Stimulated activated naive B cell treated with anti-CD40 and anti-IgM and Interleukin-4, amounts not matched to agents 10 μg/mL and 1 μg/mL and 100 μg/mL, for 72 hours (primary cell): ENCODE results near the gene PKN1.
A peak's percentile ranks its signal among the peaks of the same experiment; 100 is the strongest.
"Not testable (repeated sequence)": the region's sequence is repeated elsewhere in the genome, so short reads cannot be mapped to it uniquely, and the experiment has no call there.

Experiments
- ATAC-seq, 2 donors: fragments of 150-1000 bp; cut with Tn5 transposase; replicated peaks; 2 replicates each; pipeline ENCODE4 v1.10.0; 2021; ENCODE audit warnings: moderate library complexity in 1 of 2
- DNase-seq: peaks from one replicate; pipeline ENCODE4 v3.0.0; 2021
- H3K27ac Mint-ChIP-seq: one replicate; pipeline ENCODE4 v1.8.0; 2022; ENCODE audit warnings: mild to moderate bottlenecking, mixed read lengths
- H3K27me3 Mint-ChIP-seq, 2 donors: one replicate each; pipeline ENCODE4 v1.8.0; 2022; ENCODE audit warnings: mixed read lengths in 2 of 2
- H3K36me3 Mint-ChIP-seq, 2 donors: one replicate each; pipeline ENCODE4 v1.8.0; 2022; ENCODE audit warnings: mixed read lengths in 2 of 2, mild to moderate bottlenecking in 1 of 2
- H3K4me1 Mint-ChIP-seq, 2 donors: one replicate each; pipeline ENCODE4 v1.8.0; 2022; ENCODE audit warnings: mixed read lengths in 2 of 2, mild to moderate bottlenecking in 1 of 2
- H3K4me3 Mint-ChIP-seq, 2 donors: one replicate each; pipeline ENCODE4 v1.8.0; 2022; ENCODE audit warnings: mild to moderate bottlenecking in 2 of 2, mixed read lengths in 2 of 2, moderate library complexity in 1 of 2
- H3K9me3 Mint-ChIP-seq, 2 donors: one replicate each; pipeline ENCODE4 v1.8.0; 2022; ENCODE audit warnings: mixed read lengths in 2 of 2, mild to moderate bottlenecking in 1 of 2

PKN1 gene

GRCh38 chr19:14482172-14482941 lies 49.3 kb downstream of the PKN1 start:
- Mint-ChIP-seq H3K4me3 (no peak overlapping the region), H3K27ac (no peak overlapping the region), H3K36me3 (peaks cover 10 to 11% of the 10 kb centered on the region in 2 donors), H3K27me3 (peaks cover 0 to 5% of the 10 kb centered on the region in 2 donors), H3K9me3 (no peaks in the 10 kb centered on the region), H3K4me1 (peaks cover 3 to 16% of the 10 kb centered on the region in 2 donors)
- no peak for ATAC-seq
- DNase-seq: no peak

- H3K36me3 Mint-ChIP-seq: peaks cover 5 to 13% of the 10 kb centered on the region in 2 donors
- no peak overlapping the region for H3K4me3 Mint-ChIP-seq
- H3K27ac Mint-ChIP-seq: no peak overlapping the region
- no peaks in the 10 kb centered on the region for H3K9me3 Mint-ChIP-seq
- DNase-seq (no peak), ATAC-seq (no peak)
- H3K27me3 Mint-ChIP-seq: no peaks in the 10 kb centered on the region
- H3K4me1 Mint-ChIP-seq: peaks cover 3 to 11% of the 10 kb centered on the region in 2 donors
Measured at GRCh38 chr19:14487370-14488125, 54.4 kb downstream of the PKN1 start.

GRCh38 chr19:14492756-14493337 lies 59.7 kb downstream of the PKN1 start:
- no peaks in the 10 kb centered on the region for H3K9me3 Mint-ChIP-seq
- H3K36me3 Mint-ChIP-seq: peaks cover 5 to 14% of the 10 kb centered on the region in 2 donors
- DNase-seq (no peak), ATAC-seq (no peak)
- H3K4me3 Mint-ChIP-seq: no peak overlapping the region
- H3K27me3 Mint-ChIP-seq: peaks cover 4 to 5% of the 10 kb centered on the region in 2 donors
- H3K4me1 Mint-ChIP-seq: peaks cover 10 to 11% of the 10 kb centered on the region in 2 donors
- H3K27ac Mint-ChIP-seq: no peak overlapping the region

DNA sequence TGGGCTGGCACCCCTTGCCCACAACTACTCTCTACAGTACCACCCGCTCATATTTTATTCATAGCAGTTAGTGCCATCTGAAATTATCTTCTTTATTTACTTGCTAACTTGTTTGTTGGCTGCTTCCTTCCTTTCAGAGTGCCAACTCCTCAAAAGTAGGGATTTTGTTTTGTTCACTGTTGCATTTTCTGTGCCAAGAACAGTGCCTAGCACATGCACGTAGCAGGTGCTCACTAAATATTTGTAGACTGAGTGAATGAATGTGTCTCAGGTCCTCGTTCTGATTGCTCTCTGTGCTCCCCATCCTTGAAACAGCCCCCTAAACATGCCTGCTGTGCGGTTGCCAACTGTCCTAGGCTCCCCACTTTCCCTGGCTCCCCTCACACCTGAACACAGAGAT lies 61.3 kb downstream of the PKN1 start:
- Mint-ChIP-seq H3K36me3 (peaks cover 5 to 11% of the 10 kb centered on the region in 2 donors), H3K27me3 (peaks cover 4 to 5% of the 10 kb centered on the region in 2 donors), H3K4me3 (peak overlapping the region in 1 of 2 donors; percentile 33), H3K9me3 (no peaks in the 10 kb centered on the region), H3K27ac (peak overlapping the region; percentile 49), H3K4me1 (peaks cover 10 to 11% of the 10 kb centered on the region in 2 donors)
- ATAC-seq (no peak), DNase-seq (no peak)

GRCh38 chr19:14494910-14495671 lies 62.0 kb downstream of the PKN1 start:
- H3K4me3 Mint-ChIP-seq: peak overlapping the region; percentile 76 to 90
- H3K9me3 Mint-ChIP-seq: no peaks in the 10 kb centered on the region
- DNase-seq (no peak), ATAC-seq (no peak)
- H3K27me3 Mint-ChIP-seq: peaks cover 4 to 5% of the 10 kb centered on the region in 2 donors
- peak overlapping the region; percentile 49 for H3K27ac Mint-ChIP-seq
- peaks cover 10 to 11% of the 10 kb centered on the region in 2 donors for H3K4me1 Mint-ChIP-seq
- peaks cover 3 to 11% of the 10 kb centered on the region in 2 donors for H3K36me3 Mint-ChIP-seq

DNA sequence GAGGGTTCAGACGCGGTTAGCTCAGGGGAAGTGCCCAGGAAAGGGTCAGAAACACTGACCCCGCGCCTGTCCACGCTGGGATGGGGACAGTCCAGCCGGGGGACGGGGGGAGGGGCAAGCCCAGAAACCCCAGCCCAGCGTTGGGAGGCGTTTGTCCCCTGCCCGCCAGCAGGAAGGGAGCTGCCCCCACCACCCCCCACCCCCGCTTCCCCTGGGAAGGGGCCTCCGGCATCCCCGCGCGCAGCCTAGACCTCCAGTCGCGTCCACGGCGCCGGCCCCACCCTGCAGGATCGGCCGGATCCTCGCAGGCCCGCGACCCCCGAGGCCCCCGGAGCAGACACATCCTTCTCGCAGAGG lies 62.5 kb downstream of the PKN1 start:
- ATAC-seq: no peak
- Mint-ChIP-seq H3K27me3 (peaks cover 4 to 5% of the 10 kb centered on the region in 2 donors), H3K9me3 (no peaks in the 10 kb centered on the region), H3K4me1 (peaks cover 10 to 11% of the 10 kb centered on the region in 2 donors), H3K4me3 (peak overlapping the region; percentile 83 to 90), H3K36me3 (peaks cover 3 to 11% of the 10 kb centered on the region in 2 donors), H3K27ac (no peak overlapping the region)
- no peak for DNase-seq

DNA sequence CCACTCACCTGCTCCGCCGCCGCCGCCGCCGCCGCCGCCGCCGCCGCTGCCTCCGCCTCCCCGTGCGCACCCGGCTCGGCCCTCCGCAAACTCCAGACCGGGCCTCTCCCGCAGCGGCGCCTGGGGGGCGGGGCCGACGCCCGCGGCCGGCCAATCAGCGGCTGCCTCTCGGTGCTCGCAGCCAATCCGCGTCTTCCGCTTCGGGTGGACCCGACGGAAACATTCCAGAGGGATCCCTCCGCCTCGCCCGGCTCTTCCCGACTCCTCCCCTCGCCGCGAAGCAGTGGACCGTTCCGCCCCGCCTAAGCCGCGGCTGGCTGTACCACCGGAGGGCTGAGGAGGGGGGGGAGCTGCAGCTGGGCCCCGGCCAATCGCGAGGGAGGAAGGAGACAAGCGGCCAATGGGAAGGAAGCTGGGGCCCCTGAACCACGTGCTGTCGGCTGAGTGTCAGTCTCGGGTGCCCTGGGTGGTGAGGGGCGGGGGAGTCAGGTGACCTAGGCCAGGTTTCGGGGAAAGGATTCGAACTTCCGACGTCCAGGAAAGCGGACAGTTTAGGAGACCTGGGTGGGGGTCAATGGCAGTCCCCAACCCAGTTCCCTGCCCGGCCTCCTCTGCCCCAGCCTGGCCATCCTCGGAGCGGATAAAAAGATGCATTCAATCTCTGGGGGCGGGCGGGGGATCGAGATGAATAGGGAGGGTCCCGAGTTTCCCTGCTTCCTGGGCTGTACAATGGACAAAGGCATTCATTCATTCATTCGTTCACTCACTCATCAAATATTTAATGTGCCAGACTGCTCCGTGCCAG lies 63.1 kb downstream of the PKN1 start, which contains the start of gene GIPC1:
Gene GIPC1 (minus strand): TSS at position 99 of the 805 bp plus-strand sequence. CDS start 13,151 bp downstream, outside the sequence.
- Mint-ChIP-seq H3K27me3 (peaks cover 4 to 5% of the 10 kb centered on the region in 2 donors), H3K4me3 (peak within 1 kb of the TSS; percentile 83 to 90)

DNA sequence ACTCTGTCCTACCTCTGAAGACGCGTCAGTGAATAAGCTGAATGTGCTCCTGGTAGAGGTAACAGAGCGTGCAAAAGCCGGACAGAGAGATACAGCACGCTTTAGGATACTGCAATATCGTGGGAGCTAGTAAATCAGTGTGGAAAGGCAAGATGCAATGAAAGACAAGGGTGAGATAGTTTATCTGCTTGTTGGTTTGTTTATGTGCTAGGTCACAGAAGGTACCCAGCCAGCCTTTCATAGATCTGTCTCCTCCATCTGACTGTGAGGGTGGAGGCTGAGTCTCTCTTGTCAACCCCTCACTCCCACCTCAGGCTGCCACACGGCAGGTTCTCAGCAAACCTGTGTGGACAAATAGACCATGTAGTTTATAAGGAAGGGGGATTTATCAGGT lies 63.7 kb downstream of the PKN1 start:
- H3K9me3 Mint-ChIP-seq: no peaks in the 10 kb centered on the region
- H3K27ac Mint-ChIP-seq: peak overlapping the region; percentile 31
- no peak for ATAC-seq
- peaks cover 0 to 5% of the 10 kb centered on the region in 2 donors for H3K36me3 Mint-ChIP-seq
- peaks cover 10 to 11% of the 10 kb centered on the region in 2 donors for H3K4me1 Mint-ChIP-seq
- no peak for DNase-seq
- peaks cover 4 to 5% of the 10 kb centered on the region in 2 donors for H3K27me3 Mint-ChIP-seq
- H3K4me3 Mint-ChIP-seq: peak overlapping the region; percentile 83 to 90

More for the DNA sequence above, 63.1 kb downstream of the PKN1 start, which contains the start of gene GIPC1:
- peak within 1 kb of the TSS; percentile 88 for H3K27ac Mint-ChIP-seq
- DNase-seq (peak; percentile 80), ATAC-seq (peak; percentile 92)
- peaks cover 3 to 11% of the 10 kb centered on the region in 2 donors for H3K36me3 Mint-ChIP-seq
- no peaks in the 10 kb centered on the region for H3K9me3 Mint-ChIP-seq
- peaks cover 10 to 11% of the 10 kb centered on the region in 2 donors for H3K4me1 Mint-ChIP-seq

DNA sequence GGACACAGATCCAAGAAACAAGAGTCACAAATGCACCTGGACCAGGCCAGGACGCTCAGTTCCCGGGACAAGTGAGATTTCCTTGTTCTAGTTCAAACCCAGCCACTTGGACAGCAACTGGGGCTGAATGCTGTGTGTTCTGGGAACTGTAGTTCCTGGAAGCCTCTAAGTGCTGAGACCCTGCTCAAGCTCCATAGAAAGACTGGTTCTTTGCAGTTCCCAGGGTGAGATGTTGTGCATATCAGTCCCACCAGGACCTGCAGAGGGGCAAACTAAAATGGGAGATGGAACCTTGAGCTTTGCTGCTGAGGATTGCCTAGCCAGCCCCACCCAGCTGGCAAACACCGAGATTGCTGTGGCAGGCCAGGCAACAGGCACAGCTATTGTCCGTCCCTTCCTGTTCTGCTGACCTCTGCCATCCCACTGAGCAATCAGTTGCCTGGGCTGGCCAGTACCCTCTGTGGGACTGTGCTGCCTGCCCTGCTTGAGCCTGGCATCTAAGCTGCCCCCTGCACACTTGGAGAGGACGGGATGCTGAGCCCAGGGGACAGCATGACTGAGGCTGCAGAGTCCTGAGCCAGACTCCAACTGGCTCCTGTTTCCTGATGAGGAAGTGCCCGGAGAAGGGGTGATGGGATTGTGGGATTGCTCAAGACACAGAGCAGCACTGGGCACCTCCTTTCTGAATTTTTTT lies 64.3 kb downstream of the PKN1 start:
- H3K27me3 Mint-ChIP-seq: peaks cover 4 to 5% of the 10 kb centered on the region in 2 donors
- H3K27ac Mint-ChIP-seq: no peak overlapping the region
- H3K4me3 Mint-ChIP-seq: peak overlapping the region in 1 of 2 donors; percentile 83
- peaks cover 10 to 11% of the 10 kb centered on the region in 2 donors for H3K4me1 Mint-ChIP-seq
- DNase-seq (no peak), ATAC-seq (no peak)
- peaks cover 0 to 4% of the 10 kb centered on the region in 2 donors for H3K36me3 Mint-ChIP-seq
- no peaks in the 10 kb centered on the region for H3K9me3 Mint-ChIP-seq

DNA sequence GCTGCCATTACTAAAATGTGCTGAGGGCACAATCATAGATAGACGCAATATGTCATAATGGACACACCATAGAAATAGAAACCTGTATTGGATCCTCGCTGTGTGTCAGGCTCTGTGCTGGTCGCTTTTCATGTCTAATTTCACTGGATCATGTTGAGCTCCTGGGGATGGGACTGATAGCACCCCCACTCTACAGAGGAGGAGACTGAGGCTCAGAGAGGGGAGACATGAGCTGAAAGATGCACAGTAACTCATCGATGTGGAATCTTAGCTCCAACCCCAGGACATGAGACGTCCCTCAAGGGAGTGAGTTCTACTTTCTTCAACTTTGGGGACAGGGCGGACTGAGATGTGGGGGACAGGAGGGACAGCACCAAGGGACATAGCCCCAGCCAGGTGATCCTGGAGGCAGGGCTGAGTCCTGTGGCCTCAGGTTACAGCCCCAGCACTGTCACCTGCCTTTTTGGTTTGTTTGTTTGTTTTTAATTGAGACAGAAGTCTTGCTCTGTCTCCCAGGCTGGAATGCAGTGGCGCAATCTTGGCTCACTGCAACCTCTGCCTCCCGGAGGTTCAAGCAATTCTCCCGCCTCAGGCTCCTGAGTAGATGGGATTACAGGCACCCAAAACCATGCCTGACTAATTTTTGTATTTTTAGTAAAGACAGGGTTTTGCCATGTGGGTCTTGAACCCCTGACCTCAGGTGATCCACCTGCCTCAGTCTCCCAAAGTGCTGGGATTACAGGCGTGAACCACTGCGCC lies 69.4 kb downstream of the PKN1 start:
- Mint-ChIP-seq H3K4me1 (peaks cover 6 to 8% of the 10 kb centered on the region in 2 donors), H3K4me3 (no peak overlapping the region), H3K9me3 (no peaks in the 10 kb centered on the region), H3K27ac (no peak overlapping the region), H3K36me3 (no peaks in the 10 kb centered on the region), H3K27me3 (peaks cover 8 to 14% of the 10 kb centered on the region in 2 donors)
- ATAC-seq (no peak), DNase-seq (no peak)

- Mint-ChIP-seq H3K36me3 (no peaks in the 10 kb centered on the region), H3K9me3 (no peaks in the 10 kb centered on the region), H3K27me3 (peaks cover 6 to 13% of the 10 kb centered on the region in 2 donors), H3K27ac (no peak overlapping the region), H3K4me3 (no peak overlapping the region), H3K4me1 (peaks cover 6 to 7% of the 10 kb centered on the region in 2 donors)
- DNase-seq (no peak), ATAC-seq (no peak)
Measured at GRCh38 chr19:14503285-14503684, 70.2 kb downstream of the PKN1 start.

DNA sequence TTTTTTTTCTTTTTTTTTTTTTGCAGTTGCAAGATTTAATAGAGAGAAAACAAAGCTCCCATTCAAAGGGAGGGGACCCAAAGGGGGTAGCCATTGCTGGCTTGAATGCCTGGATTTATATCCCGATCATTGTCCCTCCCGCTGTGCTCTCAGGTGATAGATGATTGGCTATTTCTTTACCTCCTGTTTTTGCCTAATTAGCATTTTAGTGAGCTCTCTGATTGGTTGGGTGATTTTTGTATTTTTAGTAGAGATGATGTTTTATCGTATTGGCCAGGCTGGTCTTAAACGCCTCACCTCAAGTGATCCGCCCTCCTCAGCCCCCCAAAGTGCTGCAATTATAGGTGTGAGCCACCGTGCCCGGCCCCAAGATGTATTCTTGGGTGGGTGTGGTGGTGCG lies 71.5 kb downstream of the PKN1 start:
- not testable (repeated sequence) for H3K4me3 Mint-ChIP-seq, H3K4me1 Mint-ChIP-seq, H3K36me3 Mint-ChIP-seq, ATAC-seq, H3K9me3 Mint-ChIP-seq, DNase-seq
- Mint-ChIP-seq H3K27me3 (peaks cover 6 to 13% of the 10 kb centered on the region in 2 donors), H3K27ac (peak overlapping the region; percentile 37)
